K562 (cell line): ENCODE measurements around the gene CCSER2. TPM values are rescaled to one million over a fixed set of nuclear protein-coding genes. Genes with fewer than 3 reads are reported as not detected.
"Not testable (repeated sequence)": the region's sequence is repeated elsewhere in the genome, so short reads cannot be mapped to it uniquely, and the experiment has no call there.

ENCODE experiments used
- ATAC-seq: fragments of 200-7000 bp; cut with Tn5 transposase; 3 replicates; pipeline ENCODE4 v1.9.1; 2020; ENCODE audit warnings: moderate library complexity
- BruUV-seq: library from RNA; stranded (reverse); fragments of 400-500 nt; replicated peaks from 2 replicates; lab custom pipeline; 2021; lab: Mats Ljungman, UMichigan
- CTCF ChIA-PET: fragments of 300-600 bp; formaldehyde crosslinking; extraction: SDS; loops from one replicate; lab custom pipeline; 2021; ENCODE audit warnings: low intra/inter-chr PET ratio; lab: Yijun Ruan, JAX
- POLR2A ChIA-PET: fragments of 300-600, 350-650 bp; sonication (Branson Sonifier 250); formaldehyde crosslinking; extraction: SDS; loops from one replicate; lab custom pipeline; 2021; ENCODE audit warnings: antibody characterized with exemption, inconsistent platforms; lab: Yijun Ruan, JAX
- DNase-seq, 4 experiments: peaks; one replicate each; pipeline versions ENCODE4 v3.0.0 to v3.0.0-alpha.2; 2011 to 2018; ENCODE audit warnings: low spot score in 3 of 4, mixed read lengths in 3 of 4; ENCODE audit errors: extremely low read depth in 1 of 4
- FAIRE-seq: peaks from 2 replicates; lab custom pipeline; 2011; peaks lifted over from hg19 to GRCh38; lab: Jason Lieb, UNC
- H2AFZ ChIP-seq: 2 replicates; pipeline ENCODE4 v1.6.0; 2011; ENCODE audit warnings: low read depth, low read length, control low read depth, inconsistent platforms
- H3K27ac ChIP-seq: fragments of 200-600 bp; 3 replicates; pipeline ENCODE4 v1.8.0; 2011; ENCODE audit warnings: low read depth, mild to moderate bottlenecking, control low read depth, inconsistent platforms, low read length, moderate library complexity, mixed read lengths; ENCODE audit errors: extremely low read depth
- H3K27me3 ChIP-seq, 2 experiments: fragments of 300-600 bp in 1 of 2; 2 replicates in 1 of 2; 3 replicates in 1 of 2; pipeline versions ENCODE4 v1.6.0 to v1.8.0; 2011; ENCODE audit warnings: inconsistent platforms in 2 of 2, low read length in 2 of 2, mild to moderate bottlenecking in 1 of 2, mixed read lengths in 1 of 2, moderate library complexity in 1 of 2; ENCODE audit not compliant: control insufficient read depth in 2 of 2, insufficient read depth in 2 of 2
- H3K36me3 ChIP-seq: fragments of 300-600 bp; 3 replicates; pipeline ENCODE4 v1.8.0; 2011; ENCODE audit warnings: mild to moderate bottlenecking, low read length, inconsistent platforms; ENCODE audit not compliant: control insufficient read depth, insufficient read depth
- H3K4me1 ChIP-seq, 2 experiments: fragments of 200-600 bp in 1 of 2; replicated peaks in 1 of 2; 2 replicates in 1 of 2; 3 replicates in 1 of 2; pipeline versions ENCODE4 v1.5.1 to v1.8.0; 2011; ENCODE audit warnings: inconsistent platforms in 2 of 2, low read length in 2 of 2, mild to moderate bottlenecking in 1 of 2, mixed read lengths in 1 of 2, moderate library complexity in 1 of 2; ENCODE audit not compliant: control insufficient read depth in 2 of 2, insufficient read depth in 2 of 2
- H3K4me2 ChIP-seq: 2 replicates; pipeline ENCODE4 v1.6.1; 2011; ENCODE audit warnings: low read length, control low read depth, inconsistent platforms, mixed read lengths; ENCODE audit not compliant: insufficient read depth
- H3K4me3 ChIP-seq: fragments of 200-600 bp; sonication (generic), shearing (Covaris generic); 2 replicates; pipeline ENCODE4 v1.5.1; 2016; ENCODE audit warnings: control low read depth, inconsistent platforms
- H3K79me2 ChIP-seq: fragments of 200-600 bp; 3 replicates; pipeline ENCODE4 v1.8.0; 2011; ENCODE audit warnings: low read length, inconsistent platforms; ENCODE audit not compliant: control insufficient read depth, insufficient read depth
- H3K9ac ChIP-seq, 2 experiments: 2 replicates each; pipeline versions ENCODE4 v1.6.0 to v1.6.1; 2011; ENCODE audit warnings: low read depth in 2 of 2, low read length in 2 of 2, control low read depth in 1 of 2, inconsistent platforms in 1 of 2, mild to moderate bottlenecking in 1 of 2, mixed read lengths in 1 of 2; ENCODE audit not compliant: insufficient read depth in 1 of 2
- H3K9me1 ChIP-seq: one replicate; pipeline ENCODE4 v1.6.0; 2011; ENCODE audit warnings: inconsistent platforms, mild to moderate bottlenecking, low read length, moderate library complexity; ENCODE audit not compliant: control insufficient read depth, insufficient read depth
- H3K9me3 ChIP-seq: replicated peaks from 2 replicates; pipeline ENCODE4 v1.5.1; 2011; ENCODE audit warnings: low read depth, low read length, inconsistent platforms; ENCODE audit not compliant: control insufficient read depth, insufficient read depth
- H4K20me1 ChIP-seq: replicated peaks from 2 replicates; pipeline ENCODE4 v1.6.1; 2011; ENCODE audit warnings: low read length, inconsistent platforms, mixed read lengths; ENCODE audit not compliant: control insufficient read depth, insufficient read depth
- BCOR ChIP-seq: fragments of 450-650 bp; IDR thresholded peaks from 2 replicates; pipeline ENCODE4 v1.6.1; 2016
- CBFA2T3 ChIP-seq: fragments of 450-650 bp; IDR thresholded peaks from 2 replicates; pipeline ENCODE4 v1.6.1; 2017
- CC2D1A ChIP-seq: fragments of 450-650 bp; IDR thresholded peaks from 2 replicates; pipeline ENCODE4 v1.6.1; 2017; ENCODE audit warnings: mild to moderate bottlenecking
- CEBPG ChIP-seq, 3 experiments: fragments of 200-800 bp in 1 of 3; sonication (Bioruptor generic) in 1 of 3; sonication (generic) in 1 of 3; formaldehyde crosslinking in 1 of 3; IDR thresholded peaks in 2 of 3; conservative IDR thresholded peaks in 1 of 3; 2 replicates each; pipeline versions ENCODE4 v1.6.1 to v1.8.0; 2016 to 2022; ENCODE audit warnings: missing compliant biosample characterization in 2 of 3, missing genetic modification characterization in 2 of 3, mild to moderate bottlenecking in 1 of 3, missing genetic modification reagents in 1 of 3
- CSDE1 ChIP-seq, 2 experiments: fragments of 450-650 bp; IDR thresholded peaks; 2 replicates each; pipeline ENCODE4 v1.6.1; 2016; ENCODE audit warnings: mild to moderate bottlenecking in 1 of 2
- HLTF ChIP-seq: fragments of 450-650 bp; IDR thresholded peaks from 2 replicates; pipeline ENCODE4 v1.6.1; 2016
- KDM1A ChIP-seq, 2 experiments: fragments of 450-650 bp; IDR thresholded peaks; 2 replicates each; pipeline ENCODE4 v1.6.1; 2016; ENCODE audit warnings: mild to moderate bottlenecking in 2 of 2
- NCOA1 ChIP-seq: fragments of 450-650 bp; IDR thresholded peaks from 2 replicates; pipeline ENCODE4 v1.6.1; 2016; ENCODE audit warnings: low read depth
- NCOR1 ChIP-seq: fragments of 450-650 bp; IDR thresholded peaks from 2 replicates; pipeline ENCODE4 v1.6.1; 2016; ENCODE audit warnings: mild to moderate bottlenecking, moderate library complexity
- SMARCC2 ChIP-seq: fragments of 450-650 bp; IDR thresholded peaks from 2 replicates; pipeline ENCODE4 v1.6.1; 2017; ENCODE audit warnings: antibody characterized with exemption, moderate library complexity, mild to moderate bottlenecking, low read depth
- TAL1 ChIP-seq: fragments of 450-650 bp; IDR thresholded peaks from 2 replicates; pipeline ENCODE4 v1.6.1; 2016; ENCODE audit warnings: mild to moderate bottlenecking
- TCF3 ChIP-seq: sonication (generic); formaldehyde crosslinking; IDR thresholded peaks from 2 replicates; pipeline ENCODE4 v1.4.0; 2020; ENCODE audit warnings: mild to moderate bottlenecking, missing genetic modification reagents
- WGBS: fragments of 100-300 bp; shearing (Covaris generic); methylation state at CpG from one replicate; pipeline ENCODE4 v1.1.6; 2016; ENCODE audit warnings: low coverage, mixed read lengths; ENCODE audit not compliant: insufficient coverage; ENCODE audit errors: missing lambda C conversion rate; 5-methylcytosine and 5-hydroxymethylcytosine counted together
- in situ Hi-C: fragments of 300-500 bp; cut with MboI; formaldehyde crosslinking; loops from 4 replicates; pipeline ENCODE4 v1.15.0; 2018; ENCODE audit warnings: inconsistent platforms, mixed read lengths
- intact Hi-C: fragments of 100-400 bp; cut with micrococcal nuclease; formaldehyde crosslinking; loops from 2 replicates; pipeline ENCODE4 v1.14.2; 2022
- polyA plus RNA-seq, 8 experiments: library from polyadenylated mRNA; depleted of rRNA in 4 of 8; stranded (reverse) in 5 of 8; unstranded in 3 of 8; fragments of >200 nt; fragmentation: Nextera tagmentation in 2 of 8; fragmentation: Illumina TruSeq in 1 of 8; extraction: Ambion mirVana in 2 of 8; extraction: Trizol in 1 of 8; gene quantifications; 2 replicates each; pipeline versions ENCODE4 v1.2.1 to v1.2.3, GENCODE V29; 2011 to 2014; ENCODE audit warnings: inconsistent platforms in 1 of 8, missing spikeins in 1 of 8
- total RNA-seq, 7 experiments: library from RNA; depleted of rRNA in 6 of 7; stranded (reverse); fragments of >200 nt in 6 of 7; fragmentation: Illumina TruSeq in 2 of 7; extraction: Trizol in 2 of 7; gene quantifications; 2 replicates each; pipeline versions ENCODE4 v1.2.1 to v1.2.3, GENCODE V29; 2011 to 2021; ENCODE audit warnings: low replicate concordance in 1 of 7
- TF ChIP-seq, protein P1 (sequence below): sonication (generic); formaldehyde crosslinking; IDR thresholded peaks from 2 replicates; pipeline ENCODE4 v1.8.0; 2022; ENCODE audit warnings: missing genetic modification reagents, mild to moderate bottlenecking, moderate library complexity, borderline replicate concordance
- TF ChIP-seq, protein P2 (sequence below), 2 experiments: fragments of 450-650 bp in 1 of 2; sonication (generic) in 1 of 2; formaldehyde crosslinking in 1 of 2; IDR thresholded peaks in 1 of 2; conservative IDR thresholded peaks in 1 of 2; 2 replicates each; pipeline versions ENCODE4 v1.6.1 to v1.8.1; 2016 to 2023; ENCODE audit warnings: mild to moderate bottlenecking in 2 of 2, moderate library complexity in 2 of 2, inconsistent platforms in 1 of 2, missing genetic modification reagents in 1 of 2

The CCSER2 gene
- total and polyA plus RNA-seq, 9 of the 15 experiments (the other 6 are each of a cell fraction or from before 2014, with no cell fraction given), result 2.7 to 15.1 (median 9.7) TPM

DNA sequence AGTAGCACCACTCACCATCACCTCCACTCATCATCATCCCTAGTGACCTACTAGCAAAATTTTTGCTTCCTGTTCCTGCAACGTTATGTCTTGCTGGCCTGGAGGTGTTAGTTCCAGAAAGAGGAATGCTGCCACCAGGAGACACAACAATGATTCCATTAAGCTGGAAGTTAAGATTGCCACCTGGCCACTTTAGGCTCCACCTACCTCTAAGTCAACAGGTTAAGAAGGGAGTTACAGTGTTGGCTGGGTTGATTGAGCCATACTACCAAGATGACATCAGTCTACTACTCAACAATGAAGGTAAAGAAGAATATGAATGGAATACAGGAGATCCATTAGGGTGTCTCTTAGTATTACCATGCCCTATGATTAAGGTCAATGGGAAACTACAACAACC, 4.8 kb upstream of the CCSER2 start:
- H3K36me3 ChIP-seq, H3K4me3 ChIP-seq, H3K79me2 ChIP-seq, CTCF ChIA-PET, DNase-seq, H3K27ac ChIP-seq, H3K4me2 ChIP-seq, intact Hi-C loops, H4K20me1 ChIP-seq, H3K9me3 ChIP-seq, H2AFZ ChIP-seq, ATAC-seq, in situ Hi-C loops, H3K27me3 ChIP-seq, H3K9me1 ChIP-seq, BruUV-seq, H3K9ac ChIP-seq, FAIRE-seq: not testable (repeated sequence)
- peaks cover 13 to 17% of the 10 kb centered on the region in 2 experiments; a peak in 4 of 5 replicates for H3K4me1 ChIP-seq
- 0% methylated on average over 1 of the region's 1 CpG for WGBS
- POLR2A ChIA-PET, result interaction anchor here (0.7 kb wide), 1 partner anchor 43 kb away, joined by 4 read pairs; no protein-coding TSS in a partner anchor

DNA sequence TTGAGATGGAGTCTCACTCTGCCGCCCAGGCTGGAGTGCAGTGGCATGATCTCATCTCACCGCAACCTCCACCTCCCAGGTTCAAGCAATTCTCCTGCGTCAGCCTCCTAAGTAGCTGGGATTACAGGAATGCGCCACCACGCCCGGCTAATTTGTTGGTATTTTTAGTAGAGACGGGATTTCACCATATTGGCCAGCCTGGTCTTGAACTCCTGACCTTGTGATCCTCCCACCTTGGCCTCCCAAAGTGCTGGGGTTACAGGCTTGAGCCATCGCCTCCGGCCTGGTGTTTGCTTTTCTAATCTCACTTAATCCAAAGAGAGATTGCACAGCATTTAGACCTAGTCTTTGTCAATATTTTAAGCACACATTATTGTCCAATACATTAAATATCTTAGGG, 1.4 kb upstream of the CCSER2 start:
- H3K27me3 ChIP-seq; H3K9me1 ChIP-seq; ATAC-seq; CTCF ChIA-PET; H3K36me3 ChIP-seq; H4K20me1 ChIP-seq; H3K9me3 ChIP-seq; H3K4me3 ChIP-seq; BruUV-seq; TF ChIP-seq CEBPG (CRISPR knock-in tag; IDR thresholded peaks at IDR 0.05): not testable (repeated sequence)
- DNase-seq, result peak in 1 of 4 experiments; percentile 43
- peak overlapping the region; percentile 54 to 65; a peak in 3 of 4 replicates for H3K9ac ChIP-seq
- peaks cover 15% of the 10 kb centered on the region; the same call in 2 of the 3 replicates for H3K79me2 ChIP-seq
- WGBS, result 32% methylated on average over 9 of the region's 9 CpGs
- H3K4me1 ChIP-seq, result peaks cover 17 to 28% of the 10 kb centered on the region in 2 experiments
- intact Hi-C loops (loop anchor here (5.0 kb wide), 1 partner anchor 60 kb away; no protein-coding TSS in a partner anchor), in situ Hi-C loops (loop anchor here (5.0 kb wide), 1 partner anchor 60 kb away; no protein-coding TSS in a partner anchor)
- H2AFZ ChIP-seq, result peak overlapping the region; percentile 89
- H3K27ac ChIP-seq, result peak overlapping the region; percentile 88
- FAIRE-seq, result peak; percentile 59
- 0 out of 2 replicates have a peak overlapping the region, but pooled peaks have one; percentile 86 for H3K4me2 ChIP-seq
- POLR2A ChIA-PET, result interaction anchor here (0.9 to 1.8 kb wide), 5 partner anchors 12 to 75 kb away, joined by 3 to 8 read pairs (median 5); no protein-coding TSS in a partner anchor
- TF ChIP-seq, protein P1, sequence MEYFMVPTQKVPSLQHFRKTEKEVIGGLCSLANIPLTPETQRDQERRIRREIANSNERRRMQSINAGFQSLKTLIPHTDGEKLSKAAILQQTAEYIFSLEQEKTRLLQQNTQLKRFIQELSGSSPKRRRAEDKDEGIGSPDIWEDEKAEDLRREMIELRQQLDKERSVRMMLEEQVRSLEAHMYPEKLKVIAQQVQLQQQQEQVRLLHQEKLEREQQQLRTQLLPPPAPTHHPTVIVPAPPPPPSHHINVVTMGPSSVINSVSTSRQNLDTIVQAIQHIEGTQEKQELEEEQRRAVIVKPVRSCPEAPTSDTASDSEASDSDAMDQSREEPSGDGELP (CRISPR knock-in tag), result 0 out of 2 replicates have a peak, but pooled peaks have one; percentile 8
- TF ChIP-seq CC2D1A (0 out of 2 replicates have a peak, but pooled peaks have one; percentile 30), SMARCC2 (0 out of 2 replicates have a peak, but pooled peaks have one; percentile 43), NCOA1 (peak; percentile 25; the same call in 1 of the 2 replicates), HLTF (0 out of 2 replicates have a peak, but pooled peaks have one; percentile 17), TCF3 (CRISPR knock-in tag) (0 out of 2 replicates have a peak, but pooled peaks have one; percentile 27), CBFA2T3 (peak; percentile 63), NCOR1 (peak; percentile 43; the same call in 1 of the 2 replicates), KDM1A (IDR thresholded peaks at IDR 0.05) (peak; percentile 70 to 83), BCOR (peak; percentile 52), CSDE1 (IDR thresholded peaks at IDR 0.05) (peak in 1 of 2 experiments; percentile 36; a peak in 1 of 4 replicates), CEBPG (tag; conservative IDR thresholded peaks at IDR 0.05 in 1 of 2, IDR thresholded peaks at IDR 0.05 in 1 of 2) (peak in 1 of 2 experiments; percentile 52; a peak in 1 of 4 replicates), TAL1 (0 out of 2 replicates have a peak, but pooled peaks have one; percentile 19)
- TF ChIP-seq, protein P2, sequence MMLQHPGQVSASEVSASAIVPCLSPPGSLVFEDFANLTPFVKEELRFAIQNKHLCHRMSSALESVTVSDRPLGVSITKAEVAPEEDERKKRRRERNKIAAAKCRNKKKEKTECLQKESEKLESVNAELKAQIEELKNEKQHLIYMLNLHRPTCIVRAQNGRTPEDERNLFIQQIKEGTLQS (IDR thresholded peaks at IDR 0.05), result peak; percentile 65
- TF ChIP-seq, protein P2 (CRISPR knock-in tag; conservative IDR thresholded peaks at IDR 0.05), result not testable (repeated sequence)
